Tibial nerve (tissue), 4 donors: Measurements from ENCODE around the gene MCM6.

Experiments used
- EP300 ChIP-seq, 2 donors: sonication (generic); formaldehyde crosslinking; IDR thresholded peaks; one replicate each; pipeline ENCODE4 v1.6.1; 2017; ENCODE audit warnings: antibody characterized with exemption in 2 of 2, mild to moderate bottlenecking in 1 of 2
- TF ChIP-seq, protein P1 (sequence below), 5 experiments: fragments of 200-600 bp in 3 of 5; fragments of 450-650 bp in 2 of 5; sonication (generic) in 3 of 5; IDR thresholded peaks; one replicate each; pipeline ENCODE4 v1.5.1; 2016 to 2019; ENCODE audit warnings: antibody characterized with exemption in 5 of 5, mild to moderate bottlenecking in 3 of 5, moderate library complexity in 2 of 5

DNA sequence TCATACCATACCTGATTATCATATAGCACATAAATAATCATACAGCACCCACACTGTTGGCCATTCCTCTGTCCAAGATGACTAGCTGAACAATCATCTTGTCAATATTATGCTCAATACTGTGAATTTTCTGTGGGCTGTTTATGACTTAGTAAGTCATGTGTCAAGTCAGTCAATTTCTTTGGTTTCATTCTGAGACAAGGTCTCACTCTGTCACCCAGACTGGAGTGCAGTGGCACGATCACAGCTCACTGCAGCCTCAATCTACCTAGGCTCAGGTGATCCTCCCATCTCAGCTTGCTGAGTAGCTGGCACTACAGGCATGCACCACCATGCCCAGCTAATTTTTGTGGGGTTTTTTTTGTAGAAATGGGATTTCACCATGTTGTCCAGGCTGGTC is 5.7 kb downstream of the MCM6 start:
- TF ChIP-seq, protein P1, sequence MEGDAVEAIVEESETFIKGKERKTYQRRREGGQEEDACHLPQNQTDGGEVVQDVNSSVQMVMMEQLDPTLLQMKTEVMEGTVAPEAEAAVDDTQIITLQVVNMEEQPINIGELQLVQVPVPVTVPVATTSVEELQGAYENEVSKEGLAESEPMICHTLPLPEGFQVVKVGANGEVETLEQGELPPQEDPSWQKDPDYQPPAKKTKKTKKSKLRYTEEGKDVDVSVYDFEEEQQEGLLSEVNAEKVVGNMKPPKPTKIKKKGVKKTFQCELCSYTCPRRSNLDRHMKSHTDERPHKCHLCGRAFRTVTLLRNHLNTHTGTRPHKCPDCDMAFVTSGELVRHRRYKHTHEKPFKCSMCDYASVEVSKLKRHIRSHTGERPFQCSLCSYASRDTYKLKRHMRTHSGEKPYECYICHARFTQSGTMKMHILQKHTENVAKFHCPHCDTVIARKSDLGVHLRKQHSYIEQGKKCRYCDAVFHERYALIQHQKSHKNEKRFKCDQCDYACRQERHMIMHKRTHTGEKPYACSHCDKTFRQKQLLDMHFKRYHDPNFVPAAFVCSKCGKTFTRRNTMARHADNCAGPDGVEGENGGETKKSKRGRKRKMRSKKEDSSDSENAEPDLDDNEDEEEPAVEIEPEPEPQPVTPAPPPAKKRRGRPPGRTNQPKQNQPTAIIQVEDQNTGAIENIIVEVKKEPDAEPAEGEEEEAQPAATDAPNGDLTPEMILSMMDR (IDR thresholded peaks at IDR 0.05) = no peak
- no peak for TF ChIP-seq EP300 (IDR thresholded peaks at IDR 0.05)
